ENCODE results near the gene OR2D2. TPM values are rescaled to one million over a fixed set of nuclear protein-coding genes. Genes with fewer than 3 reads are reported as not detected.

Gene OR2D2
- total RNA-seq, 1 experiment from 2014 or later, result 0.20 TPM

GRCh38 chr11:6898911-6899310 lies 6.6 kb upstream of the OR2D2 start:
- peaks cover 40% of the 10 kb centered on the region for H3K27me3 ChIP-seq (ENCODE audit: insufficient read depth, low read length)
- no peak overlapping the region for H2AFZ ChIP-seq (ENCODE audit: low read depth, low read length, poor library complexity, severe bottlenecking)
- no peak for TF ChIP-seq TCF7L2 (IDR thresholded peaks at IDR 0.05; ENCODE audit: borderline replicate concordance, extremely low read depth, insufficient read depth, insufficient read length)
- TF ChIP-seq FOSL1 (IDR thresholded peaks at IDR 0.05; ENCODE audit: low read depth), result no peak
- no peaks in the 10 kb centered on the region for H3K9me3 ChIP-seq (ENCODE audit: control insufficient read depth in 1 of 2, insufficient read depth in 1 of 2, low read depth in 1 of 2, low read length in 2 of 2)
- no TSS peak for BruUV-seq (replicated peaks)
- H3K36me3 ChIP-seq (ENCODE audit: control insufficient read depth in 1 of 2, insufficient read depth in 2 of 2, low read length in 2 of 2), result no peaks in the 10 kb centered on the region
- ATAC-seq (no peak), DNase-seq (ENCODE audit: low read depth, low spot score) (no peak)
- no peak overlapping the region for H3K27ac ChIP-seq (ENCODE audit: low read depth, low read length)
- ChIA-PET POLR2A (no interaction called here), CTCF (no interaction called here), RAD21 (ENCODE audit: low non-redundant PET in 1 of 2, low total read pairs in 2 of 2, uncharacterized antibody in 2 of 2, unreplicated experiment in 2 of 2) (no interaction called here)
- H3K4me2 ChIP-seq (ENCODE audit: low read length), result no peak overlapping the region
- H4K20me1 ChIP-seq (ENCODE audit: insufficient read depth), result no peaks in the 10 kb centered on the region
- no peak overlapping the region for H3K9ac ChIP-seq (ENCODE audit: low read length)
- intact Hi-C loops (cut with micrococcal nuclease), result no loop called here
- no peaks in the 10 kb centered on the region for H3K79me2 ChIP-seq (ENCODE audit: insufficient read depth, low read length)
- H3K4me3 ChIP-seq (replicated peaks in 1 of 2; ENCODE audit: low read depth in 1 of 2, low read length in 2 of 2), result no peak overlapping the region
- no peaks in the 10 kb centered on the region for H3K4me1 ChIP-seq (ENCODE audit: control insufficient read depth in 1 of 2, insufficient read depth in 2 of 2, low read length in 2 of 2)
- H3K9me2 ChIP-seq (ENCODE audit: insufficient read depth), result no peaks in the 10 kb centered on the region

DNA sequence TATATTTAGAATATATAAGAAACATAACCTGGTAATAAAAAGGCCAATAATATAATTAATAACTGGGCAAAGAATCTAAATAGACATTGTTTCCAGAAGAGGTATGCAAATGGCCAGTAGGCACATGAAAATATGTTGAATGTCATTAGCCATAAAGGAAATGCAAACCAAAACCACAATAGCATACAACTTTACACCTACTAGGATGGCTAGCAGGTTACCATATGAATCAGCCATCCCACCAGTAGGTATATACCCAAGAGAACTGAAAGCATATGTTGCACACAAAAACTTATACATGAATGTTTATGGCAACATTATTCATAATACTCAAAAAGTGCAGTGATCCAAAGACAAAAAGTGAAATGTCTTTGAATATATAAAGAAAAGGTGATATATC lies 2.7 kb upstream of the OR2D2 start:
- no peak overlapping the region for H3K4me3 ChIP-seq (replicated peaks in 1 of 2; ENCODE audit: low read depth in 1 of 2, low read length in 2 of 2)
- no peak overlapping the region for H2AFZ ChIP-seq (ENCODE audit: low read depth, low read length, poor library complexity, severe bottlenecking)
- RAD21 ChIA-PET (ENCODE audit: low non-redundant PET in 1 of 2, low total read pairs in 2 of 2, uncharacterized antibody in 2 of 2, unreplicated experiment in 2 of 2), result no interaction called here
- no peaks in the 10 kb centered on the region for H4K20me1 ChIP-seq (ENCODE audit: insufficient read depth)
- H3K36me3 ChIP-seq (ENCODE audit: control insufficient read depth in 1 of 2, insufficient read depth in 2 of 2, low read length in 2 of 2), result no peaks in the 10 kb centered on the region
- H3K79me2 ChIP-seq (ENCODE audit: insufficient read depth, low read length), result no peaks in the 10 kb centered on the region
- H3K9me2 ChIP-seq (ENCODE audit: insufficient read depth), result no peaks in the 10 kb centered on the region
- CTCF ChIA-PET, result no interaction called here
- POLR2A ChIA-PET, result no interaction called here
- H3K9ac ChIP-seq (ENCODE audit: low read length), result no peak overlapping the region
- BruUV-seq (replicated peaks), result no TSS peak
- H3K4me2 ChIP-seq (ENCODE audit: low read length), result no peak overlapping the region
- TF ChIP-seq ATF3 (IDR thresholded peaks at IDR 0.05) (no peak), SIN3A (IDR thresholded peaks at IDR 0.05; ENCODE audit: low read depth) (no peak), EZH2 (IDR thresholded peaks at IDR 0.05) (no peak)
- no peak overlapping the region for H3K27ac ChIP-seq (ENCODE audit: low read depth, low read length)
- ATAC-seq (no peak), DNase-seq (ENCODE audit: low read depth, low spot score) (no peak)
- intact Hi-C loops (cut with micrococcal nuclease), result no loop called here
- no peaks in the 10 kb centered on the region for H3K9me3 ChIP-seq (ENCODE audit: control insufficient read depth in 1 of 2, insufficient read depth in 1 of 2, low read depth in 1 of 2, low read length in 2 of 2)
- H3K27me3 ChIP-seq (ENCODE audit: insufficient read depth, low read length), result peaks cover 49% of the 10 kb centered on the region
- H3K4me1 ChIP-seq (ENCODE audit: control insufficient read depth in 1 of 2, insufficient read depth in 2 of 2, low read length in 2 of 2), result no peaks in the 10 kb centered on the region

Data from HCT116 (cell line).